Fibroblast of pulmonary artery (primary cell): ENCODE results near the gene CDH23.

Experiments
- DNase-seq: peaks from one replicate; pipeline ENCODE4 v3.0.0-alpha.2; 2010; ENCODE audit warnings: low read depth
- H3K4me3 ChIP-seq: replicated peaks from 2 replicates; pipeline ENCODE4 v1.5.1; 2011; ENCODE audit warnings: low read depth, mild to moderate bottlenecking, control low read depth, low read length, moderate library complexity
- TF ChIP-seq, protein P1 (sequence below): IDR thresholded peaks from 2 replicates; pipeline ENCODE4 v1.5.1; 2011; ENCODE audit warnings: mild to moderate bottlenecking, control low read depth, low read length, inconsistent platforms; ENCODE audit errors: missing control alignments

CDH23 gene

DNA sequence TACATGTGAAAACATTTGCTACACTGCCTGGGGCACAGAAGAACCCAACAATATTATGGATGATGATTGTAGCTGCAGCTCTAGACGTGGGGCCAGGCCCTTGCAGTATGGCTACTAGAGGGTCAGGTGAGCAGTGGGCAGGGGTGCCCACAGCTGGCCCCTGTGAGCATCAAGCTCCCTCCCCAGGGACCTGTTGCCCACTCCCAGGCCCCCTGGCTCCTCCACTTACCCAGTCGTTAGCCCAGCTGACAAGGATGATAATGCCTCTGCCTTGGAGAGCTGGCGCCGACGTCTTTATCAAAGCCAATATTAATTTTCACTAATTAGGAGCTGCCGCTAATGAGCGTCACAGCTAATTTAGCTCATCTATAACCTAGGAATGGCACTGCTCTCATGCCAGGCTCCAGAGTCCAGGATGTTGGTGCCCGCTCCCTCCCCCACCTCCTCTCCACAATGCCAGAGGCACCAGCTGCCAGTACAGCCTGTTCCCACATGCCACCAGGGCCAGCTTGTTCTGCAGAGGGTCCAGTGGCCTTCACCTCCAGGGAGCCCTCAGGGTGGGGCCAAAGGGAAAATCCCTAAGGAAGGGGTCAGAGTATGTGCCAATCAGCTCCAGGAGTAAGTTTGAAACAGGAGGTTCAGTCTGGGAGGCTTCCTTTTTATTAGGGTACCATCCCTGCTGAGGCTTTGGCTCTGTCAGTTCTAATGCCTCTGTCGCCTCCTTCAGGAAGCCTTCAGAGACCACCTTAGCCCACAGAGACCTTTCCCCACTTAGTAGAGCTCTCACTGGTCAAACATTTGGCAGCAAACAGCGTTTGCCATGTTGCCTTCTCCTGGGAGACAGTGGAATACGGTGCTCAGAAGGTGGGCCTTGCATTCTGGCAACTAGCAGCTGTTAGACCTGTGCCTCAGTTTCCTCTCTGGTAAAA, 77.2 kb downstream of the CDH23 start:
- DNase-seq: no peak
- no peak overlapping the region for H3K4me3 ChIP-seq
- TF ChIP-seq, protein P1, sequence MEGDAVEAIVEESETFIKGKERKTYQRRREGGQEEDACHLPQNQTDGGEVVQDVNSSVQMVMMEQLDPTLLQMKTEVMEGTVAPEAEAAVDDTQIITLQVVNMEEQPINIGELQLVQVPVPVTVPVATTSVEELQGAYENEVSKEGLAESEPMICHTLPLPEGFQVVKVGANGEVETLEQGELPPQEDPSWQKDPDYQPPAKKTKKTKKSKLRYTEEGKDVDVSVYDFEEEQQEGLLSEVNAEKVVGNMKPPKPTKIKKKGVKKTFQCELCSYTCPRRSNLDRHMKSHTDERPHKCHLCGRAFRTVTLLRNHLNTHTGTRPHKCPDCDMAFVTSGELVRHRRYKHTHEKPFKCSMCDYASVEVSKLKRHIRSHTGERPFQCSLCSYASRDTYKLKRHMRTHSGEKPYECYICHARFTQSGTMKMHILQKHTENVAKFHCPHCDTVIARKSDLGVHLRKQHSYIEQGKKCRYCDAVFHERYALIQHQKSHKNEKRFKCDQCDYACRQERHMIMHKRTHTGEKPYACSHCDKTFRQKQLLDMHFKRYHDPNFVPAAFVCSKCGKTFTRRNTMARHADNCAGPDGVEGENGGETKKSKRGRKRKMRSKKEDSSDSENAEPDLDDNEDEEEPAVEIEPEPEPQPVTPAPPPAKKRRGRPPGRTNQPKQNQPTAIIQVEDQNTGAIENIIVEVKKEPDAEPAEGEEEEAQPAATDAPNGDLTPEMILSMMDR: no peak

DNA sequence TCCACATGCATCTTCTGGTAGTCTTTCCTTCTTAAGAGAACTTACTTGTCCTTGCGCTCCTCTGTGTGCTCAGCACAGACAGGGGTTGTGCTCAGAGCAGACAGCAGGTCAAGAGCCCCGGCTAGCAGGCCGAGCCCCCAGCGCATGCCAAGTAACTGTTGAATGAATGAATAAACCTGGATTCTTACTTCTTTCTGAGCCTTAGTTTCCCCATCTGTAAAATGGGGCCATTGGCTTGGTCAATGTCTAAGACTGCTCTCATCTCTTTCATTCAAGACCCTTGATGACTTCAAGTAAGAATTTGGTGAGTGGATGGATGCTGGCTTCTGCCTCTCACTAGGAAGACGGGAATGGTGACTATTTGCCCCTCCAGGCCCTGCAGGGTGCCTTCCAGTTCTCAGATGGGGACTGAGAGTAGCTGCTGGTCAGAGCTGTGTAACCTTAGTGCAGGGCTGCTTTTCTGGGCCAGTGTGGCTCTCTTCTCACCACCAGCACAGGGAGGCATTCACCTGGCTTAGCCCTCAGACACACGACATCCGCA, 78.1 kb downstream of the CDH23 start:
- TF ChIP-seq, protein P1: no peak
- no peak overlapping the region for H3K4me3 ChIP-seq
- no peak for DNase-seq

DNA sequence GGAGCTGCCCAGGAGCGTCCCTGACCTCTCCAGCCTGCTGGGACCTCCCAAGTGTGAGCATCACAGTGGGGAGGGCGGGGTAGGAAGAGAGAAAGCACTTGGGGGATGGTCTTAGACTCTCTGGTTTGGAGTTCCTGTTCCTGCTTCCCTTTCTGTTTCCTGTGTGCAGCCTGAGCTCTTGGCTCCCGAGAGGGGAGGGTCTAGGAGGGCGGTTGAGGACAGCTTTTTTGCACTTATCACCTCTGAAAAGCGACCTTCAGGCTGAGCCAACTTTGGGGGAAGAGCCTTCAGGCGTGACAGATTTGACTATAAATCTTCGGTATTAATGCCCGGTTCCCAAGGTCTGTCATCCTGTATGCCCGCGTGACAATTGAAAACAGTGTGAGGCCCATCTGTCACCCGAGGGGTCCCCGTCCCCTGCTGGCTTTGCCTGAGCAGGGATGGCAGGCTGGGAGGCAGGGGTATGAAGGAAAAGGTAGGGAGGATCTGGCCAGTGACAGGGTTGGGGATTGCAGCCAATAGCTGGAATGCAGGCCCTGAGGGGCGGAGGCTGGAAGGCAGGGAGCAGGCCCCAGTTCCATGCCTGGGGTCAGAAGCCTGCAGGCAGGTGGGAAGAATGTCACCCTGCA, 78.6 kb downstream of the CDH23 start:
- DNase-seq: no peak
- TF ChIP-seq, protein P1: no peak
- no peak overlapping the region for H3K4me3 ChIP-seq

DNA sequence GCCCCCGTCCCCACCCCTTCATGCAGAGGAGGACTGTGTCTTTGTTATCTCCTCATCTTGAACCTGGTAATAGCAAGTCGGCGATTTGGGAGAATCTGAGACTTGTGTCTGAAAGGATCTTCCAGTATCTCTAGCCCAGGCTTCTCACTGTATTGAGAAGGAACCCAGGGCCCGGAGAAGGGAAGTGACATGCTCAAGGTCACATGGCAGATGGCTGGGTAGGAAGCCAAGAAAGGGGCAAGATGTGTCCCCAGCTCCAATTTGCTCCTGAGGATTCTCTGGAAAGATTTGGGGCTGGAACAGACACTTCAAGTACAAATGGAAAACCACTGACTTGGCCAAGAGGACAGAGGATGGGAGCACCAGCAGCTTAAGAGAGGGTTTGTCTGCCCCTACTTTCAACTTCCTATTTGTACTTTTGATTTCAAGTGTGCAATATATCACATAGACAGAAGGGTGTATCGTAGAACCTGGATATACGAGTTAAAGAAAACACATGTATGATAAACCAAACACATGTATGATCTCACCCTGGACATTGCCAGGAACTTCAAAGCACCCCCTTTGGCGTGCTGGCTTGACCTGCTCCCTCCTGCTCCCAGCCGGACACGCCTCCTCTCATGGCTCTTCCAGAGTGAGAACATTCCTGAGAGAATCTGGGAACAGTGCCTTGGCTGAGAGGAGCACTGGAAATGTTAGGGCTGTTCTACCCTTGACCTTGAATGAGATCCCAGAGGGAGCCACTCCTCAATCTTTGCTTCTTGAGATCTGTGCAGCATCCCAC, 79.7 kb downstream of the CDH23 start:
- DNase-seq: no peak
- TF ChIP-seq, protein P1: no peak
- no peak overlapping the region for H3K4me3 ChIP-seq

DNA sequence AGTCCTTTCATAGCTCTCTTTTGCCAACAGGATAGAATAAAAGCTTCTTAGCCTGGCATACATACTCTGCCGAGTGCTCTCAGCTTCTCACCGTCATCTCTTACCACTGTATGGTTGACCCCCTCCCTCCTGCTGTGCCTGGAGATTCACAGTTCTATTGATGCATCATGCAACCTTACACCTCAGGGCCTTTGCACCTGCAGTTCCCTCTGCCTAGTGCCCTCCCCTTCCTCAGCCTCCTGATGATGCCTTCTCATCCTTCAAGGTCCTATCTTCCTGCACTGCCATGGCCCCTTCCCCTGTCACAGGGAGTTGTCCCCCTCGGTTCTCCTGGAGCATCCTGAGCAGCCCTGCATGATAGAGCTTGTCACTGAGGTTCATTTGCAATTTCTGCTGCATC, 81.5 kb downstream of the CDH23 start:
- no peak overlapping the region for H3K4me3 ChIP-seq
- DNase-seq: no peak
- TF ChIP-seq, protein P1: no peak

DNA sequence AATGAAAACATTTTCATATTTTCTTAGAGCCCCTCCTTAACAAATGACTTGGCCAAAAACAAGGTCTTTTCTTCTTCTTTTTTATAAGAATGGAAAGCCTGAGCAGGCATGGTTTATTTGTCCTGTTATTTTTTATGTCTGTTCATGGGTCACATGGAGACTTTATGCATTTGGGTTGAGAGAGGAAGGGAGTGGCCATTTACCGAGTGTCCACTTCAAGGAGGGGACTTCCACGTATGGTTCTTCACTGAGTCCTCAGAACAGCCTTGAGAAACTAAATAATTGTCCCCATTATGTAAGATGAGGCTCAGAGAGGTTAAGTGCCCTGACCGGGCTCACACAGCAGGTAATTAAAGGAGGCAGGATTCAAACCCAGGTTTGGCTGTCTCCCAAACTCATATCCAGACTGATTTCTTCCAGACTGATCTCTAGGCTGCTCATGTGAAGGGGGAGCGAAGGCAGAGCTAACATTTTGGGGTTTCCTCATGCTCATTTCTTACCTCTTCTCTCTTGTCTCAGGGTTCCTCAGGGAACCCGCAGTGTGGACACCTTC, 82.2 kb downstream of the CDH23 start:
- no peak for DNase-seq
- TF ChIP-seq, protein P1: no peak

More for the DNA sequence above, 82.2 kb downstream of the CDH23 start:
- H3K4me3 ChIP-seq: no peak overlapping the region
